UCSD-AML1 (cell line): ENCODE data around the gene ZBTB16.

Experiments
- DNase-seq: peaks from one replicate; lab custom pipeline; 2025; ENCODE audit not compliant: unreplicated experiment; lab: John Stamatoyannopoulos, UW

The ZBTB16 gene

GRCh38 chr11:114273071-114273470 is 213.6 kb downstream of the ZBTB16 start:
- no peak for DNase-seq

GRCh38 chr11:114273890-114274635 is 214.6 kb downstream of the ZBTB16 start:
- DNase-seq, result no peak

GRCh38 chr11:114274637-114275036 is 215.1 kb downstream of the ZBTB16 start:
- DNase-seq, result no peak

GRCh38 chr11:114275280-114275679 is 215.8 kb downstream of the ZBTB16 start:
- no peak for DNase-seq

- no peak for DNase-seq
These were observed 216.6 kb downstream of the ZBTB16 start for GRCh38 chr11:114276077-114276476.

- DNase-seq, result no peak
These were observed 218.3 kb downstream of the ZBTB16 start for GRCh38 chr11:114277637-114278341.

- DNase-seq, result no peak
These were observed 219.0 kb downstream of the ZBTB16 start for GRCh38 chr11:114278342-114279065.

GRCh38 chr11:114279792-114280546 is 220.5 kb downstream of the ZBTB16 start:
- DNase-seq, result no peak

- DNase-seq, result peak; percentile 57
These were observed 221.2 kb downstream of the ZBTB16 start for GRCh38 chr11:114280696-114281095.

- no peak for DNase-seq
These were observed 222.0 kb downstream of the ZBTB16 start for GRCh38 chr11:114281388-114281956.

- DNase-seq, result no peak
These were observed 223.0 kb downstream of the ZBTB16 start for GRCh38 chr11:114282488-114282887.

GRCh38 chr11:114283422-114283821 is 223.9 kb downstream of the ZBTB16 start:
- no peak for DNase-seq

- DNase-seq, result no peak
These were observed 224.5 kb downstream of the ZBTB16 start for GRCh38 chr11:114284021-114284420.

- DNase-seq, result no peak
These were observed 225.4 kb downstream of the ZBTB16 start for GRCh38 chr11:114284914-114285313.

GRCh38 chr11:114285599-114285998 is 226.1 kb downstream of the ZBTB16 start:
- no peak for DNase-seq

- DNase-seq, result no peak
These were observed 226.7 kb downstream of the ZBTB16 start for GRCh38 chr11:114286229-114286628.

- DNase-seq, result no peak
These were observed 227.6 kb downstream of the ZBTB16 start for GRCh38 chr11:114287154-114287553.

GRCh38 chr11:114288136-114288535 is 228.6 kb downstream of the ZBTB16 start:
- no peak for DNase-seq

GRCh38 chr11:114289779-114290178 is 230.3 kb downstream of the ZBTB16 start:
- DNase-seq, result no peak

GRCh38 chr11:114290503-114291235 is 231.2 kb downstream of the ZBTB16 start:
- no peak for DNase-seq
